Ishikawa (cell line): Measurements from ENCODE around the gene MAP3K1.

Experiments used
- CEBPB ChIP-seq: IDR thresholded peaks from 2 replicates; pipeline ENCODE4 v1.6.1; 2012
- CREB1 ChIP-seq: IDR thresholded peaks from 2 replicates; pipeline ENCODE4 v1.6.1; 2012; ENCODE audit warnings: low read depth
- EGR1 ChIP-seq: IDR thresholded peaks from 2 replicates; pipeline ENCODE4 v1.6.1; 2012
- EP300 ChIP-seq: IDR thresholded peaks from 2 replicates; pipeline ENCODE4 v1.6.1; 2012; ENCODE audit warnings: borderline replicate concordance
- FOXM1 ChIP-seq: IDR thresholded peaks from 2 replicates; pipeline ENCODE4 v1.6.1; 2012; ENCODE audit warnings: low read depth, borderline replicate concordance
- NFIC ChIP-seq: IDR thresholded peaks from 2 replicates; pipeline ENCODE4 v1.6.1; 2012
- RAD21 ChIP-seq: IDR thresholded peaks from 2 replicates; pipeline ENCODE4 v1.6.1; 2012; ENCODE audit warnings: low read depth
- REST ChIP-seq: IDR thresholded peaks from 2 replicates; pipeline ENCODE4 v1.6.1; 2012; ENCODE audit warnings: low read depth, mild to moderate bottlenecking
- TAF1 ChIP-seq: IDR thresholded peaks from 2 replicates; pipeline ENCODE4 v1.6.1; 2012; ENCODE audit warnings: low read depth, mild to moderate bottlenecking
- TCF12 ChIP-seq: IDR thresholded peaks from 2 replicates; pipeline ENCODE4 v1.6.1; 2012; ENCODE audit warnings: low read depth
- TEAD4 ChIP-seq: IDR thresholded peaks from 2 replicates; pipeline ENCODE4 v1.6.1; 2012
- USF1 ChIP-seq: IDR thresholded peaks from 2 replicates; pipeline ENCODE4 v1.6.1; 2012
- YY1 ChIP-seq: IDR thresholded peaks from 2 replicates; pipeline ENCODE4 v1.6.1; 2012; ENCODE audit warnings: low read depth
- ZBTB7A ChIP-seq: IDR thresholded peaks from 2 replicates; pipeline ENCODE4 v1.6.1; 2012; ENCODE audit warnings: low read depth
- TF ChIP-seq, protein P1 (sequence below): IDR thresholded peaks from 2 replicates; pipeline ENCODE4 v1.6.1; 2012

The MAP3K1 gene

GRCh38 chr5:56814963-56815657 is at the start of gene MAP3K1:
MAP3K1 (plus strand) TSS chr5:56815549; CDS start chr5:56815574, 25 bp downstream.
- no peak for TF ChIP-seq CEBPB
- no peak for TF ChIP-seq NFIC
- TF ChIP-seq, protein P1, sequence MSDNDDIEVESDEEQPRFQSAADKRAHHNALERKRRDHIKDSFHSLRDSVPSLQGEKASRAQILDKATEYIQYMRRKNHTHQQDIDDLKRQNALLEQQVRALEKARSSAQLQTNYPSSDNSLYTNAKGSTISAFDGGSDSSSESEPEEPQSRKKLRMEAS: peak; percentile 61; the same call in 1 of the 2 replicates
- TF ChIP-seq YY1: peak; percentile 93
- TF ChIP-seq EP300: no peak
- no peak for TF ChIP-seq RAD21
- TF ChIP-seq TEAD4: 0 out of 2 replicates have a peak, but pooled peaks have one; percentile 7
- TF ChIP-seq TCF12: no peak
- TF ChIP-seq CREB1: no peak
- peak; percentile 81; the same call in 1 of the 2 replicates for TF ChIP-seq TAF1
- TF ChIP-seq EGR1: peak; percentile 91
- TF ChIP-seq FOXM1: no peak
- no peak for TF ChIP-seq USF1
- TF ChIP-seq ZBTB7A: peak; percentile 74; the same call in 1 of the 2 replicates
- no peak for TF ChIP-seq REST

GRCh38 chr5:56766926-56767325 is 48.4 kb upstream of the MAP3K1 start:
- no peak for TF ChIP-seq ZBTB7A
- TF ChIP-seq TCF12: no peak
- TF ChIP-seq RAD21: no peak
- TF ChIP-seq, protein P1: no peak
- no peak for TF ChIP-seq TEAD4
- TF ChIP-seq TAF1: no peak
- no peak for TF ChIP-seq YY1
- TF ChIP-seq EGR1: no peak
- no peak for TF ChIP-seq CEBPB
- TF ChIP-seq REST: no peak
- TF ChIP-seq USF1: no peak
- TF ChIP-seq FOXM1: no peak
- TF ChIP-seq NFIC: no peak
- no peak for TF ChIP-seq EP300
- TF ChIP-seq CREB1: no peak

- TF ChIP-seq REST (no peak), TCF12 (no peak), USF1 (no peak), EGR1 (no peak), NFIC (no peak)
- TF ChIP-seq, protein P1: no peak
These were observed 45.3 kb upstream of the MAP3K1 start for GRCh38 chr5:56769875-56770604.
